ENCODE results near the gene PTPRN2. TPM values are rescaled to one million over a fixed set of nuclear protein-coding genes. Genes with fewer than 3 reads are reported as not detected.

PTPRN2 gene
- total RNA-seq, 1 experiment from 2014 or later, result 0.11 TPM

DNA sequence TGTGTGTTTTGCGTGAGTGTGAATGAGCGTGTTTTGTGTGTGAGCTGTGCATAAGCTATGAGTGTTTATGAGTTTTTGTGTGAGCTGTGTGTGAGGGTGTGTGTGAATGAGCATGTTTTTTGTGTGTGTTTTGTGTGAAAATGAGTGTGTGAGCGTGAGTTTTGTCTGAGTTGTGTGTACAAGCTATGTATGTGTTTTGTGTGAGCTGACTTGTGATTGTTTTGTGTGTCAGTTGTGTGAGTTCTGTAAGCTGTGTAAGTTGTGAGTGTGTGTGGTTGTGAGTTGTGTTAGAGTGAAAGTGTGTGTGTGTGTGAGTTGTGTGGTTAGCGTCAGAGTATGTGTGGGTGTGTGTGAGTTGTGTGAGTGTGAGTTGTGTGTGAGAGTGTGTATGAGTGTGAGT is 343.2 kb downstream of the PTPRN2 start:
- POLR2A ChIA-PET (ENCODE audit: low non-redundant PET), result no interaction called here
- Histone ChIP-seq H3K27ac (ENCODE audit: low read depth, low read length, poor library complexity, severe bottlenecking) (no peak overlapping the region), H3K36me3 (ENCODE audit: insufficient read depth, low read length, poor library complexity, severe bottlenecking) (no peaks in the 10 kb centered on the region), H3K27me3 (replicated peaks; ENCODE audit: insufficient read depth, low read depth, low read length, poor library complexity) (no peaks in the 10 kb centered on the region), H3K9me3 (ENCODE audit: low read depth, low read length, poor library complexity, severe bottlenecking) (peaks cover 14% of the 10 kb centered on the region), H3K4me1 (ENCODE audit: insufficient read depth, low read length, poor library complexity, severe bottlenecking) (no peaks in the 10 kb centered on the region), H3K4me3 (ENCODE audit: low read depth, low read length, poor library complexity, severe bottlenecking) (no peak overlapping the region)
- CTCF ChIA-PET, result no interaction called here
- intact Hi-C loops (cut with micrococcal nuclease; ENCODE audit: unreplicated experiment), result no loop called here
- no peak for DNase-seq (ENCODE audit: low spot score)
- no TSS peak for BruUV-seq (replicated peaks)
- TF ChIP-seq EZH2 (IDR thresholded peaks at IDR 0.05; ENCODE audit: borderline replicate concordance, low read depth, low read length, poor library complexity, severe bottlenecking), result no peak
- TF ChIP-seq, protein P1, sequence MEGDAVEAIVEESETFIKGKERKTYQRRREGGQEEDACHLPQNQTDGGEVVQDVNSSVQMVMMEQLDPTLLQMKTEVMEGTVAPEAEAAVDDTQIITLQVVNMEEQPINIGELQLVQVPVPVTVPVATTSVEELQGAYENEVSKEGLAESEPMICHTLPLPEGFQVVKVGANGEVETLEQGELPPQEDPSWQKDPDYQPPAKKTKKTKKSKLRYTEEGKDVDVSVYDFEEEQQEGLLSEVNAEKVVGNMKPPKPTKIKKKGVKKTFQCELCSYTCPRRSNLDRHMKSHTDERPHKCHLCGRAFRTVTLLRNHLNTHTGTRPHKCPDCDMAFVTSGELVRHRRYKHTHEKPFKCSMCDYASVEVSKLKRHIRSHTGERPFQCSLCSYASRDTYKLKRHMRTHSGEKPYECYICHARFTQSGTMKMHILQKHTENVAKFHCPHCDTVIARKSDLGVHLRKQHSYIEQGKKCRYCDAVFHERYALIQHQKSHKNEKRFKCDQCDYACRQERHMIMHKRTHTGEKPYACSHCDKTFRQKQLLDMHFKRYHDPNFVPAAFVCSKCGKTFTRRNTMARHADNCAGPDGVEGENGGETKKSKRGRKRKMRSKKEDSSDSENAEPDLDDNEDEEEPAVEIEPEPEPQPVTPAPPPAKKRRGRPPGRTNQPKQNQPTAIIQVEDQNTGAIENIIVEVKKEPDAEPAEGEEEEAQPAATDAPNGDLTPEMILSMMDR (conservative IDR thresholded peaks at IDR 0.05; ENCODE audit: low read depth, low read length), result no peak

DNA sequence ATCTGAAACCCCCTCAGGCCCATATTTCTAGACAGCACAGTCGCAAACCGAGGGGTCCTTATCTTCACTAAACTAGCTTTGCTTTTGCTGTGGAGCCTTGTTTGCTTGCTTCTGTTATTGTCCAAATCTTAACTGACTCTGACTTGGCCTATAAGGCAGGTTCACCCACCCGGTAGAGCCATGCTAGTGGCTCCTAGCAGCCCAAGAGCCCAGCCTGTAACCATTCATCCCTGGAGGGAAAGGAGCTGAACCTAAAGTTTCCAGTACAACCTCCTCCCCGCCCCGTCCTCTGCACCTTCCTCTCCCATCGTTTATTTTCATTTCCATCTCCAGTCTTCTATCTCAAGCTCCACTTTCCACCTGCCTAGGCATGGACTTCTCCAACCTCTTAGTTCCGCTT is 345.7 kb downstream of the PTPRN2 start:
- ChIA-PET POLR2A (ENCODE audit: low non-redundant PET) (no interaction called here), CTCF (no interaction called here)
- peaks cover 18% of the 10 kb centered on the region for H3K9me3 ChIP-seq (ENCODE audit: low read depth, low read length, poor library complexity, severe bottlenecking)
- no peak for TF ChIP-seq EZH2 (IDR thresholded peaks at IDR 0.05; ENCODE audit: borderline replicate concordance, low read depth, low read length, poor library complexity, severe bottlenecking)
- TF ChIP-seq, protein P1 (conservative IDR thresholded peaks at IDR 0.05; ENCODE audit: low read depth, low read length), result no peak
- no peak overlapping the region for H3K27ac ChIP-seq (ENCODE audit: low read depth, low read length, poor library complexity, severe bottlenecking)
- no peaks in the 10 kb centered on the region for H3K27me3 ChIP-seq (replicated peaks; ENCODE audit: insufficient read depth, low read depth, low read length, poor library complexity)
- H3K4me3 ChIP-seq (ENCODE audit: low read depth, low read length, poor library complexity, severe bottlenecking), result no peak overlapping the region
- intact Hi-C loops (cut with micrococcal nuclease; ENCODE audit: unreplicated experiment), result no loop called here
- no peak for DNase-seq (ENCODE audit: low spot score)
- H3K4me1 ChIP-seq (ENCODE audit: insufficient read depth, low read length, poor library complexity, severe bottlenecking), result no peaks in the 10 kb centered on the region
- no TSS peak for BruUV-seq (replicated peaks)
- no peaks in the 10 kb centered on the region for H3K36me3 ChIP-seq (ENCODE audit: insufficient read depth, low read length, poor library complexity, severe bottlenecking)

DNA sequence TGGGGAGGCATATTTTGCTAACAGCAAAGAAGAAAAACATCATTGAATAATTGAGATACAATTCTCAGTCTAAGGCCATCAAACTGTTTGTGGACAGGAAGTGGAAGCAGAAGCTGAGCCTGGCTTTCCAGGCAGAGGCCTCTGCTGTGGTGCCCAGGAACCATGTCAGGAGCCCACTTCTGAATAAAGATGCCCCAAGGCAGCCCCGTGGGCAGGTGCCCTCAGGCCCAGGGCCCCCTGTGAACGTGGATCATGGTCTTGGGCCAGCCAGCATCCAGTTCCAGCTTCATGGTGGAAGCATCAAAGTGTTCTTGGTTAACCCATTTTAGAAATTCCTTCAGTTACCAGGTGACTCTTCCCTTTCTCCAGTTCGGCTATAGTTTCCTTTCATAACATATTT is 346.8 kb downstream of the PTPRN2 start:
- H3K4me1 ChIP-seq (ENCODE audit: insufficient read depth, low read length, poor library complexity, severe bottlenecking), result no peaks in the 10 kb centered on the region
- DNase-seq (ENCODE audit: low spot score), result no peak
- intact Hi-C loops (cut with micrococcal nuclease; ENCODE audit: unreplicated experiment), result no loop called here
- H3K4me3 ChIP-seq (ENCODE audit: low read depth, low read length, poor library complexity, severe bottlenecking), result no peak overlapping the region
- CTCF ChIA-PET, result no interaction called here
- peaks cover 11% of the 10 kb centered on the region for H3K9me3 ChIP-seq (ENCODE audit: low read depth, low read length, poor library complexity, severe bottlenecking)
- no TSS peak for BruUV-seq (replicated peaks)
- H3K36me3 ChIP-seq (ENCODE audit: insufficient read depth, low read length, poor library complexity, severe bottlenecking), result no peaks in the 10 kb centered on the region
- TF ChIP-seq EZH2 (IDR thresholded peaks at IDR 0.05; ENCODE audit: borderline replicate concordance, low read depth, low read length, poor library complexity, severe bottlenecking), result no peak
- TF ChIP-seq, protein P1 (conservative IDR thresholded peaks at IDR 0.05; ENCODE audit: low read depth, low read length), result no peak
- H3K27ac ChIP-seq (ENCODE audit: low read depth, low read length, poor library complexity, severe bottlenecking), result no peak overlapping the region
- H3K27me3 ChIP-seq (replicated peaks; ENCODE audit: insufficient read depth, low read depth, low read length, poor library complexity), result no peaks in the 10 kb centered on the region
- POLR2A ChIA-PET (ENCODE audit: low non-redundant PET), result no interaction called here

Data from A673 (cell line).